GM19463 (cell line): Measurements from ENCODE around the gene DIAPH3.

Experiments used
- ATAC-seq: cut with Tn5 transposase; IDR thresholded peaks from one replicate; pipeline ENCODE4 v1.9.1; 2021; ENCODE audit warnings: mild to moderate bottlenecking, moderate library complexity; ENCODE audit not compliant: unreplicated experiment

DIAPH3 gene

DNA sequence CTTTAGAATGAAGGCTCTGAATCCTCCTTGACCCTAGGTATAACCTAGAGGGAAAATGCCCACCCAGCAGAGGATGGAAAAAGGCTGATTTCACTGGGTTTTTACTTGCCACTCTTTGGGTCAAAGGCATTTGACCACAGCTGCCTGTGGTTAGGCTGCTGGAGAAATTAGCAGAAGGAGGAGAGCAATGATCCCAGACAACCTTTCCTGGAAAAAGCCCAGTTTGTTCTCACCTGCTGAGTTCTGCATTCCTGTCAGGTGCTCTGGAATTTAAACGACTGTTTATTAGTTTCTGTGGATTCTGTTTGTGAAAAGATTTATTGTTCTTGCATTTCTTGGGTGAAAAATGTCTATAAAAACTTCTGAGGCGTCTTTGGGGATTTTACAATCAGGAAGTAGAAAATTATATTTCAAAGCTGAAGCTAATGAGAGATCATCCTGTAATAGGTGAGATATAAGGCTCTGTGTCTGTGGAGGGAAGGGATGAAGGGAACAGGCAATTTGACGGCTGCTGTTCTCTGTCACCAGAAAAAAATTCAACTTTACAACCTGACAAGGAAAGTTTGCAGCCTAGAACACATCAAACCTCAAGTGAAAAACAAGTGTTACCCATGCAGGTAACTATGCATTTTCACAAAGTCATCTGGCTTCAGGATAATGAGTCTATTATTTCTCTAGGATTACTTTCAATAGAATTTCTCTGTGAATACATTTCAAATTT is 519.7 kb downstream of the DIAPH3 start:
- ATAC-seq, result no peak

DNA sequence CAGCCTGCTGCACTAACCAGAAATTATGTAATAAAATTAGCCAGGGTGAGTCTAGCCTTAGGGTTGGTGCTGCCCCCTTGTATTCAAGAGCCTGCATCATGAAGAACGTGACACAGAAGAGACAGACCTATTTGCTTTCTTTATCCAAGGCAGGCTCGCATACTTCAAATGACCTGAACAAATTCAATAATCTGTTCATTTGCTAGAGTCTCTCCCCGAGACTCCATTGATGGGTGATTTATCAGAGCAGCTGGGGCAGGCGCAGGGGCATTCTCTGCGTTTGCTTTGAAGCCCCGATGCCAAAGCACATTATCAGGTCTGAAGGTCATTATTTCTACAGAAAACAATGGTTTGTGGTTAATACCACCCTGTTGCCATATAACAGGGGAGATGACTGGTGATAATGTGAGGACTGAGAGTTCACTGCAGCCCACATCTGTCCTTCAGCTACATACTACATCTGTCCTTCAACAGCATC is 520.3 kb downstream of the DIAPH3 start:
- ATAC-seq, result no peak

DNA sequence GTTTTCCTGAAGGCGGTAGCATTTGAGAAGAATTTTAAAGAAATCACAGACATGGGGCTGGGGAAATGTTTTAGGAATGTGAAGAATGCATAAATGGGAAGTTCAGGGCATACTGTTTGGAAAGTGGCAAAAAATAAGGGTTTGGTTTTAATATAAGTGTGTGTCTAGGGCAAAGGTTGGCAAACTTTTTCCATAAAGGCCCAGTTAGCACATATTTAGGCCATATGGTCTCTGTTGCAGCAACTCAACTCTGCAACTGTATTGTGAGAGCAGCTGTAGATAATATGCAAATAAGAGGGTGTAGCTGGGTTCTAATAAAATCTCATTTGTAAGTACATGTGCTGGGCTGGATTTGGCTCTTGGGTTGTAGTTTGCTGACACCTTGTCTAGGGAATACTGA is 521.9 kb downstream of the DIAPH3 start:
- ATAC-seq, result no peak

DNA sequence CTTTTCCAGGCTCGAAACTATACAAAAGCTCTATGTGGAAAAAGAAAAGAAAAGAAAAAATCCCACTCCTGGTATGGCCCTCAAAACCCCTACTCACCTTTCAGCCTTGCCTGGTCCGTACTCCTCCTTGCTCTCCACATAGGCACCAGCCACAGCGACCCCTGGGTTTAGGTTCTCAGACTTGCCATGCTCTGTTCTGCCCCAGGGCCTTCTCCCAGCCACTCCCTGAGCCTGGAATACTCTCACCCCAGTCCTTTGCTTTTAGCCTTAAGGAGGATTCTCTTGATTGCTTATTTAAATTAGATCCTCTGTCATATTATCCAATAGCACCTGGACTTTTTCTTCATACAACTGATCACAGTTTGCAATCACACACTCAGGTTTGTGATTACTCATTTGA is 522.5 kb downstream of the DIAPH3 start:
- ATAC-seq, result no peak

DNA sequence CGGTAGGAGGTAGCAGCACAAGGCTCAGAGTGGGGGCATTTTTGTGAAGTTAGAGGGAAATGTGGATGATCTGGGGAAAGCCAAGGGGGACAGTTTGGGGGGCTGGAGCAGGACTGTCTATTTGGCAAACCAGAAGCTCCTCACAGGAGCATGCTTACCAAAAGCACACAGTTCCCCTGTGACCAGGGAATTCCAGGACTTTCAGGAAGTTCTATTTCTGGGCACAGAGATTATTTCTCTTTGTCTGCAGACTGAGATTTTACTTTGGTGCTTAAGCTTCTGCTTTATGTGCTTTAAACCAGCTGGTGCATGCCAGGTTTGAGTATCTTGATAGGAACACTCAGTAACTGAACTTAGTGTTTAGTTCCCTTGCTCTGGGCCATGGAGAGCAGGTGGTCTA is 525.3 kb downstream of the DIAPH3 start:
- no peak for ATAC-seq

DNA sequence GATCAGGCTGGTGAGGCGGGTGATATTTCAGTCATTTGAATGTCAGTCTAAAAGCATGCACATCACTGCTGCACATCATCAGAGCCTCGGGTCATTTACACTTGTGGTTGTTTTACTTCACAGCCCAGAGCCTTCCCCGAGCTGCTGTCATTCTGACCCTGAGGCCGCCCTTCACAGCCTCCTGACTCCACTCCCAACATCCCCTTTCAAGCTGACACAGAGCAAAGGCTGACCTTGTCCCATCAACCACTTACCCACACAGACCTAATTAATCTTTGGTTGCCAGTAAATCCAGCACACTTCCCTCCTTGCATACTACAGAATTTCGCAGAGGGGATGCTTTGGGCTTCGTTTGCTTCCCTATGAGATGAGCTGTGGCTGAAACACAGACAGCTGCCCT is 528.1 kb downstream of the DIAPH3 start:
- ATAC-seq, result no peak

DNA sequence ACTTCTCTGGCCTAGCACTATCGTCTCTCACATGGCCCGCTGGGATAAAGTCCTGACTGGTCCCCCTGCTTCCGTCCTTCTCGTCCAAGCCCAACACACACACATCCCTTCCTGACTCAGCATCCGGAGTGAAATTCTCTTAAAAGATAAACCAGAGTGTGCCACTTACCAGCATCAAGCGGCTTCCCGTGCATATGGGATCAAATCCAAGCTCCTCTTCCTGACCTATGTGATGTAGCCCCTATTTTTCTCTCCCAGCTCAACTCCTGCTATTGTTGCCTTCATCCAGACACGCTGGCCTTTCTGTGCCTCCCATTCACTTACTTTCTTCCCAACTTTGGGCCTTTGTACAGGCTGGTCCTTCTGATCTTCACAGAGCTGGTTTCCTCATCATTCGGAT is 530.4 kb downstream of the DIAPH3 start:
- no peak for ATAC-seq

DNA sequence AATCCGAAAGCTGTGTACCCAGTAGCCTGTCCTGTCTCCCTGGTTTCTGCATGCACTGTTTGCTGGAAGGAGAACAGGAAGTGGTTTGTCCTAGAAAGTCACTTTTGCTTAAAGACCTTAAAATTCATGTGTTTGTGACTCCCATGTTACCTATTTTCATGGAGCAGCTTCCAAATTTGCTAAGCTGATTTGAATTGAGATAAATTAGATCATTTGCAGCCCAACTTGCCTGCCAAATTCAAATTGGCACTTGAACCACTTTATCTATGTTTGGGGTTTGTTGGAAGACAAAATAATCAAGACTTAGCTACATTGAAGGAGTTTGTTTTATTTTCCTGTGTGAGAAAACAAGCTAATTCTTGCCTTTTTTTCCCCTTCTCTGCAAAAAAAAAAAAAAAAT is 532.5 kb downstream of the DIAPH3 start:
- no peak for ATAC-seq

DNA sequence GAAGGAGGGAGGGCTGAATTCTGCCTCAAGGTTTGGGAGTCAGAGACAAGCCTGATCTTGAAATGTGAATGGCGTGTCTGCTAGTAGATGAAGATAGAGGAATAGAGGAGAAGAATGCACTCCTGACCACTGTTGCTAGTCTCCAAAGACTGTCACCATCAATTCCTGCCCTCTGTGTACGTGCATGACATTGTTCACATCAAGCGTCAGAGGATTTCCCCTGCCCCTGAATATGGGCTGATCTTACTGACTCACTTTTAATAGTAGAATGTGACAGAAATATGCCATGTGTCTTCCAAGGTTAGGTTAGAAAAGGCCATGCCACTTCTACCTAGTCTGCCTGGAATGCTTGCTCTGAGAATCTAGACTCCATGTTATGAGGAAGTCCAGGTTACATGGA is 538.6 kb downstream of the DIAPH3 start:
- no peak for ATAC-seq

DNA sequence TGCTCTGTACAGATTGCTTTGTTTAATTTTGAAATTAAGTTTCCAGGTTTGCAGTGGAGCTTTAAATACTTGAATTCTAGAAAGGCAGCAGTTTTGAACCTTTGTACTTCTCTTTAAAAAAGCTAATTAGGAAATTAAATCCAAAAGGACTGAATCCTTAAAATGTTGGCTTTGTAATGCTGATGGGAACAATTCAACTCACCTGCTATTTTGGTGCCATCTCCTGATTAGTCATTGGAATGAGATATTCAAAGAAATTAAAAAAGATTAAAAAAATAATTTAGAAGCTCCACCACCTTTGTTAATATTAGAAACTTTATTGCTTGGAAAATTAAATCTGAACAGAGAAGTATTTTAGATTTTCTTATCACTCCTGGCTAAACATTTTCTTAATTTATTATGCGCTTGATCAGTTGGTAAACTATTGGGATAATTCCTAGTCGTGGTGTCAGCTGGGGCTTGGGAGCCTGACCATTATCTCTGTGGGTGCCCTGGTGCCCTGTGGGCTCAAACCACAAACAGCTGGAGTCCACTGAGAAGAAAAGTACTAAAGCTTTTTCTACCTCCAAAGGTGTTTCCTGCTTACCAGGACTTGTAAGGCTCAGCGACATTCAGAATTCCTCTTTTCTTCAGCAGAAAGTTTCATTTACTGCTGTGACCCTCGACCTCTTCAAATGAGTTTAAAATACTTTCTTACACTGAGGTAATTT is 540.4 kb downstream of the DIAPH3 start:
- no peak for ATAC-seq

DNA sequence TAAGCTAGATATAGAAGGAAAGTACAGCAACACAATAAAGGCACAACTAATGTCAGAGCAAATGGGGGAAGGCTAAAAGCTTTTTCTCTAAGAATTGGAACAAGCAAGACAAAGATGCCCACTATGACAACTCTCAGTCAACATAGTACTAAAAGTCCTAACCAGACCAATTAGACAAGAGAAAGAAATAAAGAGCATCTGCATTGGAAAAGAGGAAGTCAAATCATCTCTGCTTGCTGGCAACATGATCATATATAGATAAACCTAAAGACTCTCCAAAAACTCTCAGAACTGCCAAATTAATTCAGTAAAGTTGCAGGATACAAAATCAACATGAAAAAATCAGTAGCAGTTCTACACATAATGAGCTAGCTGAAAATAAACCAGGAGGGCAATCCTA is 542.0 kb downstream of the DIAPH3 start:
- ATAC-seq, result no peak
